GM18870 (cell line): ENCODE measurements around the gene CTBP2.
"Not testable (repeated sequence)": the region's sequence is repeated elsewhere in the genome, so short reads cannot be mapped to it uniquely, and the experiment has no call there.

Experiments
- ATAC-seq: cut with Tn5 transposase; IDR thresholded peaks from one replicate; pipeline ENCODE4 v1.9.1; 2021; ENCODE audit warnings: moderate library complexity; ENCODE audit not compliant: unreplicated experiment

The CTBP2 gene

DNA sequence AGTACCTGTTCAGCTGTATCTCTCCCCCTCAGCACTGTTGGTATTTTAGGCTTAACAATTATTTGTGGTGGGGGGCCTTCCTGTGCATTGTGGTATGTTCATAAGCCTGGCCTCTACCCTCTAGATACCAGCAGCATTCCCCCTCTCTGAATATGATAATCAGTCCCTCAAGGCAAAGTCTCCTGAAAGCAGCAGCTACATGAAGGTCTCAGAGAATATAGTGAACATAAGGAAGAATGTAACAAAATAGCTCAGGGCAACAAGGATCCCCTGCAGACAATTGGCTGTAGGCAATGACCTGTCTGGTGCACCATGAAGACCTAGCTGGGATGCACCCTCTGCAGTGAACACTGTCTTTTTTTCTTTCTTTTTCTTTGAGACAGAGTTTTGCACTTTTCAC lies 86.4 kb downstream of the CTBP2 start:
- no peak for ATAC-seq

DNA sequence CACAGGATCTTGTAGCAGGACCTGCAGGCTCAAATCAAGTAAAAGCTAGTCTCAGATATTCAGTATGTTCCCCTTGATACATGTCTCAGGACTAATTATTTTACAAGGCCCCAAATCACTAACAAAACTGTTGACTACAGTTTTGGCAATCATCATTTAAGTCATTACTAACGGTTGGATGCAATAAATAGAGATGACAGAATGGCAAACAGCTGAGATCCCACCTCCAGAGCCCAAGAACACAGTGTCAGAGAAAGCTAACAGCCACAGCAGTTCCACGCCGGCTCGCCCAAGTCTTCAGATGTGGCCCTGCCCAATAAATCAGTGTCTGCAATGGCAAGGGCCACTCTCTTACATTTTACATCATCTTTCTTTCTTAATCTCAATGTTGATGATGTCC lies 87.6 kb downstream of the CTBP2 start:
- no peak for ATAC-seq

DNA sequence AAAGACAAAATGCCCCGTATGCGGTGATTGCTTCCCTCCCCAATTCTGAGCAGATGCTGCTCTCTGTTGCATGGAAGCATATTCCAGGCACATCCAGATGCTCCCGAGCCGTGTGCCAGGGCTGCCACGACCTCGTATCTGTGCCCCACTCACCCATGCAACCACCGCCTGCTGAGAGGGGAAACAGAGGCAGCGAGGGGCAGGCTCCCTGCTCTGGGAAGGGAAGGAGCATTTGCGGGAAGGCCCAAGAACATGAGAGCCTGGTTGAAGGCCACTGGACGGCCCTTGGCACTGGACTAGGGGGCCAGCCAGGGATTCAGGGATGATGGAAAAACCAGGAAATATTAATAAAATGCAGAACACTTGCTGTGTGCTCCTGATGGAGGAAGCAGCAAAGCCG lies 89.4 kb downstream of the CTBP2 start:
- no peak for ATAC-seq

DNA sequence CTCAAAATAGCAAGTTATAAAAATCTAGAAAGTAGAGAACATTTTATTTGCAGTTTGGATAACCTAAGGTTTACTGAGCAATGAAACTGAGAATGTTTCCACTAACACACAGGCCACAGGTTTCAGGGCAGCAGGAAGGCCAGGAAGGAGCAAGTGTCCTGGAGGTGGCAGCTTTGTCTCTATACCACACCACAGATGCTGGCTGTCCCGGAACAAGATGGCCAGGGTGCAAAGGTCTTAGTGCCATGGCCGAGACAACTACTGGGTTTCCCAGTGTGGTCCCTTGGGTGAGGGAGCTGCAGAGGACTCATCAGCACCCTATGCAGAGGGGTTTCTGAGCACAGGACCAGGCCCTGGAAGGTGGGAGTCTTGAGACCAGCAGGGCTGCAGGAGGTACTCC lies 92.0 kb downstream of the CTBP2 start:
- no peak for ATAC-seq

DNA sequence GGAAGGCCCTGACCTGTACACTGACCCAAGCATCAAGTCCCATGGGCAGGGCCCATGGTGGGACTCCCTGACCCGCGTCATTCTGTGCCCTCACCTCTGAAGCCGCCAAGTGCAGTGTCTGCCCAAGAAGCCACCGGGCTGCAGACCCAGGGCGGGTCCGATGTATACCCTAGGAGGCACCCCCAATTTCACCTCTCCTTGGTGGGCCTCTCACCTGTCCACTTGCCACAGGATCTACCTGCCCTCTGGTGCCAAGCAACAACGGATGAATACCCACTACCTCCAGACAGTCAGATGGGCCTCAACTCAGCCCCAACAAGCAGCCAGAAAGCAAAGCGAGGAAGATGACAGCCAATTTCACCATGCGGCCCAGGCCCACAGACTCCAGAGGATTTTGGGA lies 92.6 kb downstream of the CTBP2 start:
- ATAC-seq = no peak

DNA sequence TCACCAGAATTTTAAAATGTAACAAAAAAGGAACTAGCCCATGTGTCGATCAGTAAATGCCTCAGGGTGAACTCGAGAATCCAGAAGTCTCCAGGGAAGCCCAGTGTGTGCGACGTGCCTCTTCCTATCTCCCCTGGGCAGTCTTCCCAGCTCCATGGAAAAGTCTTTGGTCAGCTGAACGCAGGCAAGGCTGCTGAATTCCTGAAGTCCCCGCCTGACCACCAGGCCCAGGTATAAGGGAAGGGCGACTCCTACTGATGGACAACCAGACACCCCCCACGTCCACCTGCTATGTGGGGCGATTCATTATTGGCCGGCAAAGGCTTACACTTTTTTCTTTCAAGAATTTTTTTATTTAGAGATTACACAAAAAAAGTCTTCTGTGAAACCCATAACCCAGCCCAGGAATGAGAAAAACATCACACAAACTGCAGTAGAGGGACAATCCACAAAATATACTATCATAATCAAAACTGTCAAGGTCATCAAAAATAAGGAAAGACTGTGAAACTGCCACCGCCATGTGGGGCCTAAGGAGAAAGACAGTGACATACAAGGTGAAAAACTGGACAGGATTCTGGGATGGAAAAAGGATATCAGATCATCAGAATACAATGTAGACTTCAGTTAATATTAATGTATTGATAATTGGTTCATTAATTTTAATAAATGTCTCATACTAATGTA lies 93.5 kb downstream of the CTBP2 start:
- ATAC-seq = no peak

DNA sequence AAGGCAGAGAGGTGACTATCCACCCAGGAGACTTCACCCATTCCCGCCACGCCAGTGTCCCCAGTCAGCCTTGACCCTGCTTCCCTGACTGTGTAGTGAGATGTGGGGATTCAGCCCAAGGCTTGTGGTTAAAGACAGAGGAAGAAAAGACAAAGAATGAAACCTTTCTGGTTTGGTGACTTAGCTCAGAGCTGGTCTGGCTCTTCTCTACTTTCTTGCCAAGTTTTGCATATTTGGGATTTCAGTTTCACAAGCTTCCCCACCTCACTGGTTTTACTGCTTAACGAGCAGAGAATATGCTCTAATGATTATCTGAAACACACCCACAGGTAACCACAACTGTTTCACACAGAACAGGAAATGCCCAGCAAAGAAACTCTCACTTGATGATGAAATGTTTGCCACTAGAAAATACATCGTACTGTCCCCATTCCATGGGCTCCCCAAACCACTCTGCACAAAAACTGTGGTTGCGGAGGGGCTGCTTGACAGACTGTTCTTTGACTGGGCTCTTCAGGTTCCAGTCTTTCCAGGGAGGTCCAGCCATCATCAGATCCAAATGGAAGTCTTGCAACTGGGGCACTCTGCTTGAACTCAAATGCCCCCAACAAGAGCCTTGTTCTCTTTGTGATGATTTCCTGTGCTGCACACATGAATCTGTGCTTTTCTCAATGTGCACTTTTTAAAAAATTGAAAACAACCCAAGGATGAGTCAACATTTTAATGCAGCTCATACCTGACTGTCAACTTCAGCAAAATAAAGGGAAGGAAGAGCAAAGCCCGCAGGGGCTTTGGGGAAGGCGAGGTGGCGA lies 95.5 kb downstream of the CTBP2 start:
- peak; percentile 99 for ATAC-seq

DNA sequence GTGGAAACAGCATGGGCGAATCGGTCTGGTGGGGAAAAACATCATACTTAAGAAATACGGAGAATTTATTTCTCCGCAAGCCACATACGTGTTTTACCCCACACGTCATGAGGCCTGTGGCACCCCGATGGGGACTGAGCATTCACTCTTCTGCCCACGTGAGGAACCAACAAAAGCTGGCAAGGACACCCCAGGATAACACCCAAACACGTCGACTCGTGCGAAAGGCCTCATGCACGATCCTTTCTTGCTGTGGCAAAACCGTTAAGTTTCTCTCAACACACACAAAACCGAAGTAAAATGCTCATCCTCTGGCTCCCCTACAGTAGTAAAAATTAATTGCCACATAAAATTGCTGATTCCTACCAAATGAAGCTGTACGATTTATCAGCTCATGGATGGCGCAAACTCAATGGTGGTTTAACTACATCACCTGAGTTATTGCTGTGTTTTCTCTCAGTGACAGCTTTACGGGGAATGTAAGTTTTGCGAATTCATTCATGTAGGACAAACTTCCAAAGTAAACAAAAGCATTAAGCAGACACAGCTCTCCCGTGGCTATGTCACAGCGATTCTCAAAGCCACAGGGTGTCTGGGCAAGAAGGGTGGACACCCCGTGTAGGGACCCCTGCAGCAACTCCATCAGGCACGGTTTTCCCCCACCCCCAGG lies 97.0 kb downstream of the CTBP2 start:
- no peak for ATAC-seq

DNA sequence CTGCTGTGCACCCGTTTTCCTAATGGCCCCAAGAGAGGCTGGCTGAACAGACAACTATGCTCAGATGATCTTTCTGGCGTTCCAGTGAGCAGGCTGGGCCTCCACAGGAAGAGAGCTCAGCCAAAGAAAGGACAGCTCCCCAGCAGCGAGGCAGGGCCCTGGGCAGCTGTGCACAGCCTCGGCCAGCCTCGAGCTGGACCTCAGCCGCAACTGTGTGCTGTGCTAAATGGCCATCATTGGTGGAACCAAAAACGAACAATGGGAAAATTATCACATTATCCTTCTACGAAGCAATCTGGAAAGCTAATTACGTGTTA lies 97.5 kb downstream of the CTBP2 start:
- ATAC-seq = no peak

DNA sequence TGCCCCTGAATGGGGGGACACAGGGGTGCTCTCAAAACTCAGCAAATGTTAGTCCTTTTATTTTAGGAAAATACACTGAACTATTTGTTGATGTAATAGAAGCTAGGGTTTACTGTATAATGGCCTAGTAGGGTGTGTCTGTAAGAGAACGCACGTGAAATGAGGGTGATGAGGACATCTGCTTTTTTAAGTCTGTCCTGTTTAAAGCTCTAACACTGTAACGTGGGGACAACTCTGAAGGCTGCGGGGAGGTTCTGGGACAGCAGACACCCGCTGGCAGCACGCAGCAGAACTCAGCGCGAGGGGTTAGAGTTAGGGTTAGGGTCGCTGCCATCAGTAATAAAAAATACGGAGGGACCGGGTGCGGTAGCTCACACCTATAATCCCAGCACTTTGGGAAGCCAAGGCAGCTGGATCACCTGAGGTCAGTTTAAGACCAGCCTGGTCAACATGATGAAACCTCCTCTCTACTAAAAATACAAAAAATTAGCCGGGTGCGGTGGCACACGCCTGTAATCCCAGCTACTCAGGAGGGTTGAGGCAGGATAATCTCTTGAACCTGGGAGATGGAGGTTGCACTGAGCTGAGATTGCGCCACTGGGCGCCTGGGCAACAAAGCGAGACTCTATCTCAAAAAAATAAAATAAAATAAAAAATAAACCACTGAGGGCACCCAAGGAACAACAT lies 98.0 kb downstream of the CTBP2 start:
- no peak for ATAC-seq

DNA sequence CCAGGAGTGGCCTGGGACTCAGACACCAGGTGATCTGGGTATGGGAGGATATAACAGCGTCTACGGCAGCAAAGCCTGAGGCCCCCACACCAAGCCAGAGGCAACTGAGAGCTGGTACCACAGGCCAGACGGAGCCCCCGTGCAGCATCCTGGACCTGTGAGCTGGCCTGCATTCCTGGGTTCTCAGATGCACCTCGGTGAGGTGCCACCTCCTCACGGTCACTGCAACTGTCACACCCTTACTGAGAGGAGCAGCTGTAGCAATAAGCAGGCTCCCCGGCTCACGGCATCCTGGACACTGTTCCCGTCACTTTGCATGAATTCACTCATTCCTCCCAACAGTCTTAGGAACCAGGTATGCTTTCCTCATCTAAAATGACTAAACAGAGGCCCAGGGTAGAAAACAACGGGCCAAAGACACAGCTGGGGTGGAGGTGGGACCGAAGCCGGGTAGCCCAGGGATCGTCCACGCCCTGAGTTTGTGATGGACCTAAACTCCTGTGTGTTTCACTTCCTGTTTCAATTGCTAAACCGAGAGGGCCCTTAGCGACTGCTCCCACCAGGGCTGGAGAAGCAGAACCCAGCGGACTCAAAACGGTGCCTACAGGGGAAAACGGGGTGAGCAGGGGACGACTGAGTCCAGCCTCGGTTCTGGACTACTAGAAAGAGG lies 98.7 kb downstream of the CTBP2 start:
- no peak for ATAC-seq

DNA sequence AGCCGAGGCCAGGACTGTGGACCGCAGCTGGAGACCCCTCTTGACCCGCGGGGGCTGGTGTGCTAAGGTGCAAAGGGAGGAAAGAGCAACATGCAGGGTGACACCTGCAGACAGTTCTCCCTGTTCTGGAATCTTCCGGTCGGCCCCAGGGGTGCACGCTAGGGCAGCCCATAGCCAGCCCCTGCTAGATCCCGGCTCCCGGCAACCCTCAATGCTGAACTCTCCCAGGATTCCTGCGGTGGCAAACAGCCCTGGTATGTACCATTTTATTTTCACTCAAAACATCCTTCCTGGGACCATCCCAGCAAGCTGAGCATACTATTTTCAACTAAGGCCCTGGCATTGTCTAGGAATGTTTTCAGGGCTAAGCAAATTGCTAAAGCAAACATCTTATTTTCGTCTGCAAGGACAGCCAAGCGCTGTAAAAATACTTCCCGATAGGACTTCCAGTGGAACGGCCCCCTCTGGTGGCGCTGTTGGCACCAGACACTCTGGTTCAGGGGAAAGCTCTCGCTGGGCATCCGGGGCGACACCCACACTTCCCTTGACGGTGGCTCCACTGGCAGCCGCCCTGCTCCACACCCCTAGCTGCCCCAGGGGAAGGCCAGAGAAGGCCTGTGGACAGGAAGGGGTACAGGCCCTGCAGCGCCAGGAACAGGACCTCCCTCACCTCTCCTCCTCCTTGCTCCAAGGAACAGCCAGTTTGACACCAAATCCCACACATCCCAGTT lies 99.4 kb downstream of the CTBP2 start:
- no peak for ATAC-seq

DNA sequence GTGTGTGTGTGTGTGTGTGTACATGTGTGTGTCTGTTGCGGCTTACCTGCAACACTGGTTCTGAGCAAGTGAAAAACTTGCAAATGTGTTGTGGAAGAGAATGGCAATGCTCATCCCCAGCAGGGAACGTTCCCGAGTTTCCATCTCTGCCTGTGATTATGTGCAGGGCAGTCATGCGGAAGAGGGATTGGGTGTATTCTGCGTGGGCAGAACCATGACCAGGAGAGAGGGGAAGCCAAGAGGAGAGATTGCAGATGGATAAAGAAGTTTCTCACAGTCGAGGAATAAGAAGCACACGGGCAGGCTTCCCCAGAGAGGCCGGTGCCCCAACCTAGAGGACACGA lies 99.9 kb downstream of the CTBP2 start:
- no peak for ATAC-seq

DNA sequence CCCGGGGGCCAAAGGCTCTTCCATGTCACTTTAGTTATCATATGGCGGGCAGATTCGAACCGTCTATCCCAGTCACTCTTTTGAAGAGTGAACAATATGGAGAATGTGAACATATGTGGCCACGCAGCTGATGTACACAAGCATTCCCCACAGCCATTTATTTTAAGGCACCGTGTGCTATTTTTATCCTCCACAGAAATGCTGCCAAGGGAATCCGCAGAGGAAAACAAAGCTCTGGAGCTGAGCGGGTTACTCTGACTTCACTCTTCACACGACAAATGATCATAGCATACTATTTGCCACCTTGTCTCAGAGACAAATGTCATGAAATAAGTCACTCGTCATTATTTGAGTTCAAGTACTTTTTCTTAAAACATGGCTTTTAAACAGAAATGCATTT lies 100.3 kb downstream of the CTBP2 start:
- no peak for ATAC-seq

DNA sequence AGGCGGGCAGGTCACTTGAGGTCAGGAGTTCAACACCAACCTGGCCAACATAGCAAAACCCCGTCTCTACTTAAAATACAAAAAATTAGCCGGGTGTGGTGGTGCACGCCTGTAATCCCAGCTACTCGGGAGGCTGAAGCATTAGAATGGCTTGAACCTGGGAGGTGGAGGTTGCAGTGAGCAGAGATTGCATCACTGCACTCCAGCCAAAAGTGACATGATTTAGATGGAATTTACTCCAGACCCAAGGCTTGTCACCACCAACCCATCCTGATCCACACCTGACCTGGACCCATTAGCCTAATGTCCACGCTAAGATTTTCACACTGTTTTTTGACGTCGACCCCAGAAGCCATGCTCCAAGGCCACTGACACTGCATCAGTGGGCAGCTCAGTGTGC lies 101.0 kb downstream of the CTBP2 start:
- not testable (repeated sequence) for ATAC-seq

DNA sequence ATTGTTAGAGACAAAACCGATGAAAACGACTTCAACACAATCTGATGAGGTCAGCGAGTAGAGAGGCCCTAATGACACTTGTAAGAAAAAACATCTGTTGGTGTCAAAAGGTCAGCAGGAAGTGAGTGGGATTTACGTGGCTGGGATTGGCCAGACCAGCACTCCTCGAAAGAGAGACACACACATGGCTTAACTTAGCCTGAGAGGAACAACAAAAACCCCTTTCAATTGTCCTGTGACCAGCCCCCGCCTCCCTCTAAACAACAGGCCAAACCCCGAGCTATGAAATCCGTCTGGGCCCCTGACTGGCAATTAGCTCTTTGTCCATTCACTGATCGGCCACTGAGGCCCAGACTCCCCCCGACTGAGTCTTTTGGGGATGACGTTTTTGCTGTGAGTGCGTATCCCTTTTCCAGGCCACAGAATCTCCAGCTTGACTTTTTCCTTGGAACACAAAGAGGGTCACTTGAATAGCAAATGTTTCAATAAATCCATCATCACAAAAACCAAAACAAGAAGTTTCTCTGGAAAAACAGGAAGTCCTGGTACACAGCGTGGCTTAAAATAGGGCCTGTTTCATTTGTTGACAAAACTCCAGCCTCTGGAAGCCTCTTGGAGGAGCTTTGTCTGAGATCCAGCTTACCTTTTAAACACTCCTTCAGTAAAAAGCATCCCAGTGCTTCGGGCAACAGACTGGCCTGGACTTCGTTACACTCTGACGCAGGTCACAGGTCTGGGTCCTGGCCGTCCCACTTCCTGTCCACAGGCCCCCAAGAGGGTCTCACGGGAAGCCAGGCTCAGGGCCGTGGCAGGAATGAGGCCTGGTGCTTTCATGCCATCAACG lies 103.0 kb downstream of the CTBP2 start:
- no peak for ATAC-seq

DNA sequence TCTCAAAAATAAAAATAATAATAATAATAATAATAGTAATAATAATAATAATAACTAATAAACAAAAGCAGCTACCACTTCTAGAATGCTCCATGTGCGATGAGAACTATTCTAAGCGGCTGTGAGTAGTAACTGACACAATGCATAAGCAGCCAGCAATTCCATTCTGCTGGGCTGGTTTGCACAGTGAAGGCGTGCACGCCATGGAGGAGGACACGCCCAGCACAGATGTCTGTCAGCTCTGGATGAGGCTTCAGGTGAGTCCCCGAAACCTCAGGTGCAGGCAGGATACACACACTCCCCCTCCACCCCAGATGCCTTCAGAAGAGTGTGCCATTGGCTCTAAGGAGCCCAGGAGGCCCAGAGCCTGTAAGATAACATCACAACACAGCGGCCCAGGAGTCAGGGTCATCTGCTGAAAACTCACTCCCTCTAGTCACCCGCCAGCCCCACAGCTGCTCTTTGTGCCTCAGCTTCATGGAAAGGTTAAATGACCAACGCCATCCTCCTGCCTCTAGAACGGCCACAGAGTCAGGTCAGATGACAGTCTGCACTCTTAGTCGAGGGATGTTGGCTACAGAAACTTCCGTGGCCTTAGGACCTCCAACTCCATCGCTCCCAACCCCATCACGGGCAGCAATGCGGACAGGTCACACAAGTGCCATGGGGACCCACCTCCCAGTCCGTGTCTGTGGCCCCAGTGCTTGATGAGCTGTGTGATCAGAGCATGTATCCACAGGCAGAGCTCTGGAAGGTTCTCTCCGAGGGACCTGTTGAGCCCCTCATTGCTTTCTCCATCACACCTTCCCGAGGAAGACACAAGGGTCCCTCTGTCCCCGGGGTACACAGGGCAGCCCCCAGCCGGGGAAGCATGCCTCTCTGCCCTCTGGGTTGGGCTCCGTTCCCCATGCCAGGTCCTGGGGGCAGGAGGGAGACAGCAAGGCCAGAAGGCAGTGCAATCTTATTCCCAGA lies 103.9 kb downstream of the CTBP2 start:
- no peak for ATAC-seq

DNA sequence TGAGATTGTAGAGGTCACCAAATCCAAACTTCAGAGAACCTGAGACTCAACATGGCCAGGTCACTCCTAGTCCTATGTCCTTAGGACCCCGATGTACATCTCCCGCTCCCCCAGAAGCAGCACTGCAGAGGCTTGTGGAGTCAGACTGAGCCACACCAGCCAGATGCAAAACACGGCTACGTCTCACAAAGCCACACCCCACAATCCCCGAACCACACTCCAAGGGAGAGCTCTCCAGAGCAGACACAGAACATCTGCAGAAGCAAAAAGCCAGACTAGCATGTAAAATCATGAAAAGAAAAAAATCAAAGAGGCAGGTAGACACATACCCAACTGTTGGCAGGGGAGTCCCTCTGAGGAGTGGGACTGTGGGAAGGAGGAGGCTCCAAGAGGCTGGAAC lies 104.9 kb downstream of the CTBP2 start:
- no peak for ATAC-seq
